GM10847 (cell line): ENCODE measurements around the gene ASIC1.
A peak's percentile ranks its signal among the peaks of the same experiment; 100 is the strongest.

Source experiments
- POLR2A ChIP-seq: IDR thresholded peaks from 2 replicates; pipeline ENCODE4 v1.6.1; 2011; ENCODE audit not compliant: insufficient read length; ENCODE audit errors: extremely low read depth

ASIC1 gene

GRCh38 chr12:50084775-50085614, 27.6 kb downstream of the ASIC1 start, which contains the start of gene SMARCD1:
Gene SMARCD1, plus strand, starts transcription at chr12:50085342. Its CDS starts 28 bp downstream, at chr12:50085370.
- TF ChIP-seq POLR2A = peak; percentile 53

- TF ChIP-seq POLR2A = no peak
These were observed 28.2 kb downstream of the ASIC1 start for GRCh38 chr12:50085615-50086072.

- TF ChIP-seq POLR2A = no peak
These were observed 28.8 kb downstream of the ASIC1 start for GRCh38 chr12:50086148-50086547.

GRCh38 chr12:50087151-50087550, 29.8 kb downstream of the ASIC1 start:
- TF ChIP-seq POLR2A = no peak

- TF ChIP-seq POLR2A = no peak
These were observed 30.6 kb downstream of the ASIC1 start for GRCh38 chr12:50087995-50088394.

GRCh38 chr12:50088577-50089335, 31.4 kb downstream of the ASIC1 start:
- TF ChIP-seq POLR2A = no peak

- no peak for TF ChIP-seq POLR2A
These were observed 32.3 kb downstream of the ASIC1 start for GRCh38 chr12:50089730-50090129.

- no peak for TF ChIP-seq POLR2A
These were observed 33.0 kb downstream of the ASIC1 start for GRCh38 chr12:50090391-50090790.

- no peak for TF ChIP-seq POLR2A
These were observed 40.6 kb downstream of the ASIC1 start for GRCh38 chr12:50097952-50098351.

GRCh38 chr12:50099302-50100008, 42.1 kb downstream of the ASIC1 start:
- no peak for TF ChIP-seq POLR2A

- no peak for TF ChIP-seq POLR2A
These were observed 43.2 kb downstream of the ASIC1 start for GRCh38 chr12:50100561-50100960.

GRCh38 chr12:50101663-50102062, 44.3 kb downstream of the ASIC1 start:
- TF ChIP-seq POLR2A = no peak

GRCh38 chr12:50102131-50102531, 44.7 kb downstream of the ASIC1 start:
- no peak for TF ChIP-seq POLR2A

- no peak for TF ChIP-seq POLR2A
These were observed 45.4 kb downstream of the ASIC1 start for GRCh38 chr12:50102646-50103309.

GRCh38 chr12:50103351-50103750, 46.0 kb downstream of the ASIC1 start:
- no peak for TF ChIP-seq POLR2A
